Measurements from ENCODE around the gene PAX2. TPM values are rescaled to one million over a fixed set of nuclear protein-coding genes. Genes with fewer than 3 reads are reported as not detected.

The PAX2 gene
- total RNA-seq, 1 donor from 2014 or later: not detected

DNA sequence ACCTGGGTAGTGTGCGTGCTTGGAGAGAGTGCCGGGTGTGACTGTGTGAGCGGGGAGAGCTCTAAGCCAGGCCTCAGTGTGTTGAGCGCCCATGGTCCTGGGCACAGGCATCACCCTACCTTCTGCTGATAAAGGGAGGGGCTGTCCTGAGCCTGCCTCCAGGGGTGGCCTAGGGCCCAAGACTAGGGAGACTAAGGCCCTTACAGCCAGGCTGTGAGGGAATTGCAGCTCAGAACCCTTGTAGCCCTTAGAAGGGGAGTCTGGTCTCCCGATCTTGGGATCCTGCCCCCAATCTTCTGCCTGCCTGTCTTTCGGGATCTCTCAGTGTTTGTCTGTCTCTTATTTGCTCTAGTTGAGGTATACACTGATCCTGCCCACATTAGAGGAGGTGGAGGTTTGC, 41.2 kb downstream of the PAX2 start:
- TF ChIP-seq CTCF (IDR thresholded peaks at IDR 0.05): no peak
- H3K4me1 ChIP-seq: no peaks in the 10 kb centered on the region
- no peaks in the 10 kb centered on the region for H3K9me3 ChIP-seq
- no peak for DNase-seq (ENCODE audit: low spot score in 2 of 2)
- H3K4me3 ChIP-seq: no peak overlapping the region
- H3K27ac ChIP-seq: no peak overlapping the region
- intact Hi-C loops (cut with DNase I): no loop called here
- no peaks in the 10 kb centered on the region for H3K36me3 ChIP-seq
- no peaks in the 10 kb centered on the region for H3K27me3 ChIP-seq

DNA sequence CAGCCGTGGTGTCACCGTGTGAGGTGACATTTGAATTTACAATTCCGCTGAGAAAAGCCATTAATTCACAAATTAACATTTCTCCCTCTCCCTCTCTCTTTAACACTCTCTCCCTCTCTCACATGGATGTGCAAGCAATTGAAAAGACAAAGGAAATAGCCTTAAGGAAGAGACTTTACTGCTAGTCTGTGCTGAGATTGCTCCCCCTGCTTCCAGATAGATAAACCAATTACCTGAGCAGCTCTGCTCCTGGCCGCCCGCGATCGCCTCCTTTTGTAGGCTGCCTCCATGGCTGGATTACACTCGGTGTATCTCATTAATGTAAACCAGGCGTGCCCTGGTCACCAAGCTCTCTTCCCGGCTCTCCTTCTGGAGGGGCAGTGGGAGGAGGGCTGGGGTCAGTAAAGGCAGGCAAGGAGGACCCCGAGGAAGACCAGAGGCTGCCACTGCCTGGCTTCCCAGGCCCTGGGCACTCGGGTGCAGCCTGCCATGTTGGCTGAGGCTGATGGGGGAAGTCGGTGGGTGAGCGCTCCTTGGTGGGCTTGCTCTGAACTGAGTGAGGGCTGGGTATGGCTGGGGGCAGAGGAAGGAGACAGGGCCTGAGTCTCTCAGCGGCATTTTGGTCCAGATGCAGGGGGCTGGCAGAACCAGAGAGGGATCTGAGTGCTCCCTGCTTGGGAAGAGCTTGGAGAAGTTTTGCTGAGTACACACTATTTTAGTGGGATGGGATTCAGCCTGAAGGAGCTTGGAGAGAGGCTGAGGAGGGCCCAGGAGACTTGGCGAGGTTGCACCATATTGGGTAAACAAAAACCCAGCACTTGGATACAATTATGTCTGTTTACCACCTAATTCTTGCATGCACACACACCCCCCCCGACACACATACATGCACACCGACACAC, 42.9 kb downstream of the PAX2 start:
- intact Hi-C loops (cut with DNase I): no loop called here
- TF ChIP-seq CTCF (IDR thresholded peaks at IDR 0.05): no peak
- H3K27me3 ChIP-seq: no peaks in the 10 kb centered on the region
- H3K9me3 ChIP-seq: no peaks in the 10 kb centered on the region
- H3K27ac ChIP-seq: no peak overlapping the region
- H3K4me3 ChIP-seq: no peak overlapping the region
- no peaks in the 10 kb centered on the region for H3K4me1 ChIP-seq
- DNase-seq (ENCODE audit: low spot score in 2 of 2): no peak
- no peaks in the 10 kb centered on the region for H3K36me3 ChIP-seq

DNA sequence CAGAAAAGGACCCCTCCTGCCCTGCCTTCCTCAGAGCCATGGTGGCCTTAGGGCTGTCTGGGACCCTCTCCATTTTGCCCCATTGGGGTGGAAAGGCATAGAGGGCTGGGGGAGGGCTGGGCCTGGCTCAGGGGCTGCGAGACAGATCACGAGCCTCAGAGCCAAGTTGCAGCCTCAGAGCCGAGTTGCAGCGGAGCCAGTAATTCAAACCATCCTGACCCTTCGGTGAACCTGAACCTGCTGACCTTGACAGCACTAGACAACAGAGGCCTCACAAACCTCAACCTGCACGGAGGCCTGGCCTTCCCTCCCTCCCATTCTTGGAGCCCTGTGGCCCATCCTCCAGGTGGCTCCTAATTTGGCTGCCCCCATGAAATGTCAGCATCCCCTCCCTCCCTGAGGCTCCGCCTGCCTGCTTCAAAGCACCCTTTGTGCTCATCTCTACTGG, 45.4 kb downstream of the PAX2 start:
- no peak for TF ChIP-seq CTCF (IDR thresholded peaks at IDR 0.05)
- DNase-seq (ENCODE audit: low spot score in 2 of 2): no peak
- intact Hi-C loops (cut with DNase I): no loop called here
- Histone ChIP-seq H3K4me3 (no peak overlapping the region), H3K27me3 (no peaks in the 10 kb centered on the region), H3K4me1 (no peaks in the 10 kb centered on the region), H3K9me3 (no peaks in the 10 kb centered on the region), H3K36me3 (no peaks in the 10 kb centered on the region), H3K27ac (no peak overlapping the region)

DNA sequence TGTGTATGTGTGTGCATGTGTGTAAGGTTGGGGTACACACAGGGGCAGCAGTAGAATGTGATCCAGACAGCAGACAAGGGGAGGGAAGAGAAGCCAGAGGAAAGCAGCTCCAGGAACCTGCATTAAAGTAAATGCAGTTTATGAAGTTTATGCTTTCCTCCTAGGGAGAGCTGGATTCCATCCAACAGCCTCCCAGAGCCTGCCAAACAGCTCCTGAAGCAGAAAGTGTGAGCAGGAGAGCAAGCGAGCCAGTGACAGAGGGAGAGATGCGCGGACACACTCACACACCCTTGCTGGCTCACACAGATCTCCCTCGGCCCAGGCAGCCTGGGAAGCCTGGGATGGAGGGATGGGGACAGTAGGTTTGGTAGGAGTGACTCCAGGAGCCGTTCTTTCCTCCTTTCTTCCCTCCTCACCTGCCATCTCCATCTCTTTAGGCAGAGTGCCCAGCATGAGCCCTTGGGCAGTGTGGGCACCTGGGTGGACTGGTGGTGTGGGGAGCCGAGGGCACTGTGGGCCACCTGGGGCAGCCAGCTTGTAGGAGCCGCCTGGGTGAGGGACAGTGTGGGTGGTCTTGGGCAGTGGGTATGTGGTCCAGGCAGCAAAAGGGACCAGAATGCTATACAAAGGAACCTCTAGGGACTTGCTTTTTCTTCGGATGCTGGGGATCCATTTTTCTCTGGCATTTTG, 46.1 kb downstream of the PAX2 start:
- Histone ChIP-seq H3K27ac (no peak overlapping the region), H3K4me3 (no peak overlapping the region), H3K4me1 (no peaks in the 10 kb centered on the region), H3K36me3 (no peaks in the 10 kb centered on the region), H3K9me3 (no peaks in the 10 kb centered on the region), H3K27me3 (no peaks in the 10 kb centered on the region)
- intact Hi-C loops (cut with DNase I): no loop called here
- no peak for TF ChIP-seq CTCF (IDR thresholded peaks at IDR 0.05)
- no peak for DNase-seq (ENCODE audit: low spot score in 2 of 2)

GRCh38 chr10:100792574-100792973, 47.2 kb downstream of the PAX2 start:
- no peak overlapping the region for H3K27ac ChIP-seq
- no peak for TF ChIP-seq CTCF (IDR thresholded peaks at IDR 0.05)
- no peaks in the 10 kb centered on the region for H3K36me3 ChIP-seq
- DNase-seq (ENCODE audit: low spot score in 2 of 2): no peak
- no peak overlapping the region for H3K4me3 ChIP-seq
- H3K4me1 ChIP-seq: no peaks in the 10 kb centered on the region
- H3K9me3 ChIP-seq: no peaks in the 10 kb centered on the region
- intact Hi-C loops (cut with DNase I): no loop called here
- no peaks in the 10 kb centered on the region for H3K27me3 ChIP-seq
